K562 (cell line): ENCODE data around the gene GGNBP2. TPM values are rescaled to one million over a fixed set of nuclear protein-coding genes. Genes with fewer than 3 reads are reported as not detected.

ENCODE experiments used
- BRCA1 ChIP-seq, 2 experiments: fragments of 450-650 bp in 1 of 2; sonication (generic) in 1 of 2; formaldehyde crosslinking in 1 of 2; IDR thresholded peaks; 2 replicates each; pipeline versions ENCODE4 v1.5.0 to v1.6.1; 2017 to 2020; ENCODE audit warnings: mild to moderate bottlenecking in 1 of 2, missing genetic modification reagents in 1 of 2
- CTBP1 ChIP-seq: fragments of 450-650 bp; IDR thresholded peaks from 2 replicates; pipeline ENCODE4 v1.6.1; 2016; ENCODE audit warnings: borderline replicate concordance
- FOSL1 ChIP-seq: fragments of 200-800 bp; sonication (Bioruptor generic); conservative IDR thresholded peaks from 2 replicates; pipeline ENCODE4 v1.6.1; 2016; ENCODE audit warnings: missing genetic modification characterization, missing compliant biosample characterization
- FOXJ3 ChIP-seq: sonication (generic); formaldehyde crosslinking; IDR thresholded peaks from 2 replicates; pipeline ENCODE4 v1.4.0; 2020; ENCODE audit warnings: mild to moderate bottlenecking, missing genetic modification reagents
- MAZ ChIP-seq, 2 experiments: fragments of 450-650 bp in 1 of 2; sonication (generic) in 1 of 2; formaldehyde crosslinking; IDR thresholded peaks in 1 of 2; conservative IDR thresholded peaks in 1 of 2; 2 replicates each; pipeline versions ENCODE4 v1.4.0 to v1.5.0; 2020; ENCODE audit warnings: mild to moderate bottlenecking in 1 of 2, missing genetic modification reagents in 1 of 2
- NONO ChIP-seq, 2 experiments: fragments of 200-400 bp in 1 of 2; fragments of 450-650 bp in 1 of 2; formaldehyde crosslinking in 1 of 2; IDR thresholded peaks; 2 replicates each; pipeline ENCODE4 v1.6.1; 2017; ENCODE audit warnings: low read depth in 2 of 2, mild to moderate bottlenecking in 2 of 2, moderate library complexity in 2 of 2, low read length in 1 of 2
- NR2C2 ChIP-seq, 2 experiments: fragments of 200-800 bp in 1 of 2; sonication (Bioruptor generic) in 1 of 2; sonication (generic) in 1 of 2; formaldehyde crosslinking in 1 of 2; IDR thresholded peaks; 2 replicates each; pipeline versions ENCODE4 v1.6.1 to v1.8.0; 2016 to 2022; ENCODE audit warnings: mild to moderate bottlenecking in 1 of 2, missing compliant biosample characterization in 1 of 2, missing genetic modification characterization in 1 of 2, missing genetic modification reagents in 1 of 2
- NR2F6 ChIP-seq: fragments of 450-650 bp; formaldehyde crosslinking; IDR thresholded peaks from 2 replicates; pipeline ENCODE4 v1.4.0; 2020; ENCODE audit warnings: mild to moderate bottlenecking
- POLR2AphosphoS2 ChIP-seq: IDR thresholded peaks from 2 replicates; pipeline ENCODE4 v1.6.1; 2012; ENCODE audit warnings: low read length, improper control_type of control experiment
- ZBTB8A ChIP-seq: fragments of 450-650 bp; IDR thresholded peaks from 2 replicates; pipeline ENCODE4 v1.6.1; 2018; ENCODE audit warnings: mild to moderate bottlenecking, moderate library complexity; ENCODE audit not compliant: partially characterized antibody
- polyA plus RNA-seq, 8 experiments: library from polyadenylated mRNA; depleted of rRNA in 4 of 8; stranded (reverse) in 5 of 8; unstranded in 3 of 8; fragments of >200 nt; fragmentation: Nextera tagmentation in 2 of 8; fragmentation: Illumina TruSeq in 1 of 8; extraction: Ambion mirVana in 2 of 8; extraction: Trizol in 1 of 8; gene quantifications; 2 replicates each; pipeline versions ENCODE4 v1.2.1 to v1.2.3, GENCODE V29; 2011 to 2014; ENCODE audit warnings: inconsistent platforms in 1 of 8, missing spikeins in 1 of 8
- total RNA-seq, 7 experiments: library from RNA; depleted of rRNA in 6 of 7; stranded (reverse); fragments of >200 nt in 6 of 7; fragmentation: Illumina TruSeq in 2 of 7; extraction: Trizol in 2 of 7; gene quantifications; 2 replicates each; pipeline versions ENCODE4 v1.2.1 to v1.2.3, GENCODE V29; 2011 to 2021; ENCODE audit warnings: low replicate concordance in 1 of 7
- TF ChIP-seq, protein P1 (sequence below): fragments of 250-450 bp; sonication (Bioruptor Pico); IDR thresholded peaks from 2 replicates; pipeline ENCODE4 v1.4.0; 2020; ENCODE audit warnings: mild to moderate bottlenecking, moderate library complexity
- TF ChIP-seq, protein P2 (sequence below), 2 experiments: IDR thresholded peaks; 2 replicates each; pipeline ENCODE4 v1.6.1; 2011; ENCODE audit warnings: borderline replicate concordance in 1 of 2, control low read depth in 1 of 2, low read depth in 1 of 2, low read length in 1 of 2, mild to moderate bottlenecking in 1 of 2, mixed read lengths in 1 of 2, moderate library complexity in 1 of 2; ENCODE audit not compliant: insufficient read depth in 1 of 2, insufficient read length in 1 of 2, poor library complexity in 1 of 2, severe bottlenecking in 1 of 2; ENCODE audit errors: extremely low read depth in 1 of 2
- TF ChIP-seq, protein P3 (sequence below): fragments of 450-650 bp; IDR thresholded peaks from 2 replicates; pipeline ENCODE4 v1.6.1; 2017; ENCODE audit warnings: mild to moderate bottlenecking, moderate library complexity
- TF ChIP-seq, protein P4 (sequence below), 2 experiments: fragments of 450-650 bp; conservative IDR thresholded peaks; 2 replicates each; pipeline ENCODE4 v1.6.1; 2017; ENCODE audit warnings: mild to moderate bottlenecking in 2 of 2, moderate library complexity in 2 of 2
- TF ChIP-seq, protein P5 (sequence below): sonication (generic); formaldehyde crosslinking; IDR thresholded peaks from 2 replicates; pipeline ENCODE4 v1.8.1; 2023; ENCODE audit warnings: mild to moderate bottlenecking, missing genetic modification reagents

GGNBP2 gene
- total and polyA plus RNA-seq, 9 of the 15 experiments (the other 6 are each of a cell fraction or from before 2014, with no cell fraction given) = 35.7 to 96.6 (median 64.1) TPM

DNA sequence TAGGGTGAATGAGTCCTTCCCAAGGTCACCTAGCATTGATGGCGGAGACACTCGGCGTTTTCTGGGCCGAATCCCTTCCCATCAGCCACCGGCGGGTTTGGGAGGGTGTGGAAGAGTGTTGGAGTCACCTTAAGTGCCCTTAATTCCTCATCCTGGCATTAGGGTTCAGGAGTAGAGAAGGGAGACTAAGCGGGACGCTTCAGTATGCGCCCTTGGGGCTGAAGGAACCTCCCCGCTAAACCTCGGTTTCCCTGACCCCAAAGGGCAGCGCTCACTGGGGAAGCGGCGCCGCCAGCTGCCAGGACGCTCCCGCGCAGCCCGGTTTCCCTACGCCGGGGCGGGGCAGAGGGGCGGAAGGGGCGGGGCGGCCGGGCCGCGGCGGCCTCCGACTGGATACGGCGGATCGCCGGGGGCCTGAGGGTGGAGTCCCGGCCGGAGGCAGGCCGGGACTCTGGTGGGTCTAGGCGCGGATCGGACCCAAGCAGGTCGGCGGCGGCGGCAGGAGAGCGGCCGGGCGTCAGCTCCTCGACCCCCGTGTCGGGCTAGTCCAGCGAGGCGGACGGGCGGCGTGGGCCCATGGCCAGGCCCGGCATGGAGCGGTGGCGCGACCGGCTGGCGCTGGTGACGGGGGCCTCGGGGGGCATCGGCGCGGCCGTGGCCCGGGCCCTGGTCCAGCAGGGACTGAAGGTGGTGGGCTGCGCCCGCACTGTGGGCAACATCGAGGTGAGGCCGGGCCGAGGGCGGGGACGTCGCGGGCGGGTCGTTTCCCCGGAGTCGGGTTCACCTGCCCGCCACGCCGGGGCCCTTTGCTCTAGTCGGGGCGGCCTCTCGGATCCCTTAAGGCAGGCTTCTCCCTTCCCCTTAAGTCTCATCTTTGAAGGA, 47.0 kb downstream of the GGNBP2 start, which contains the start of gene DHRS11 (continued):
- TF ChIP-seq, protein P1, sequence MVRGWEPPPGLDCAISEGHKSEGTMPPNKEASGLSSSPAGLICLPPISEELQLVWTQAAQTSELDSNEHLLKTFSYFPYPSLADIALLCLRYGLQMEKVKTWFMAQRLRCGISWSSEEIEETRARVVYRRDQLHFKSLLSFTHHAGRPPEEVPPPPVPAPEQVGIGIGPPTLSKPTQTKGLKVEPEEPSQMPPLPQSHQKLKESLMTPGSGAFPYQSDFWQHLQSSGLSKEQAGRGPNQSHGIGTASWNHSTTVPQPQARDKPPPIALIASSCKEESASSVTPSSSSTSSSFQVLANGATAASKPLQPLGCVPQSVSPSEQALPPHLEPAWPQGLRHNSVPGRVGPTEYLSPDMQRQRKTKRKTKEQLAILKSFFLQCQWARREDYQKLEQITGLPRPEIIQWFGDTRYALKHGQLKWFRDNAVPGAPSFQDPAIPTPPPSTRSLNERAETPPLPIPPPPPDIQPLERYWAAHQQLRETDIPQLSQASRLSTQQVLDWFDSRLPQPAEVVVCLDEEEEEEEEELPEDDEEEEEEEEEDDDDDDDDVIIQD (CRISPR knock-in tag) = no peak
- TF ChIP-seq POLR2AphosphoS2 (peak; percentile 68; the same call in 1 of the 2 replicates), NR2F6 (CRISPR knock-in tag) (0 out of 2 replicates have a peak, but pooled peaks have one; percentile 60), MAZ (CRISPR knock-in tag; conservative IDR thresholded peaks at IDR 0.05 in 1 of 2, IDR thresholded peaks at IDR 0.05 in 1 of 2) (peak; percentile 57 to 60), FOXJ3 (CRISPR knock-in tag) (no peak), BRCA1 (IDR thresholded peaks at IDR 0.05) (no peak), BRCA1 (CRISPR knock-in tag; IDR thresholded peaks at IDR 0.05) (no peak), NR2C2 (CRISPR knock-in tag; IDR thresholded peaks at IDR 0.05) (no peak), NR2C2 (tag; IDR thresholded peaks at IDR 0.05) (peak; percentile 62), NONO (IDR thresholded peaks at IDR 0.05; ENCODE audit: low read depth in 2 of 2, low read length in 1 of 2) (peak; percentile 38 to 64; a peak in 2 of 4 replicates), FOSL1 (tag) (no peak), CTBP1 (0 out of 2 replicates have a peak, but pooled peaks have one; percentile 38), ZBTB8A (no peak)
- TF ChIP-seq, protein P2, sequence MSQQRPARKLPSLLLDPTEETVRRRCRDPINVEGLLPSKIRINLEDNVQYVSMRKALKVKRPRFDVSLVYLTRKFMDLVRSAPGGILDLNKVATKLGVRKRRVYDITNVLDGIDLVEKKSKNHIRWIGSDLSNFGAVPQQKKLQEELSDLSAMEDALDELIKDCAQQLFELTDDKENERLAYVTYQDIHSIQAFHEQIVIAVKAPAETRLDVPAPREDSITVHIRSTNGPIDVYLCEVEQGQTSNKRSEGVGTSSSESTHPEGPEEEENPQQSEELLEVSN (IDR thresholded peaks at IDR 0.05; ENCODE audit: borderline replicate concordance in 1 of 2, extremely low read depth in 1 of 2, insufficient read depth in 1 of 2, insufficient read length in 1 of 2, low read depth in 1 of 2, low read length in 1 of 2, poor library complexity in 1 of 2, severe bottlenecking in 1 of 2) = peak; percentile 23 to 74
- TF ChIP-seq, protein P3, sequence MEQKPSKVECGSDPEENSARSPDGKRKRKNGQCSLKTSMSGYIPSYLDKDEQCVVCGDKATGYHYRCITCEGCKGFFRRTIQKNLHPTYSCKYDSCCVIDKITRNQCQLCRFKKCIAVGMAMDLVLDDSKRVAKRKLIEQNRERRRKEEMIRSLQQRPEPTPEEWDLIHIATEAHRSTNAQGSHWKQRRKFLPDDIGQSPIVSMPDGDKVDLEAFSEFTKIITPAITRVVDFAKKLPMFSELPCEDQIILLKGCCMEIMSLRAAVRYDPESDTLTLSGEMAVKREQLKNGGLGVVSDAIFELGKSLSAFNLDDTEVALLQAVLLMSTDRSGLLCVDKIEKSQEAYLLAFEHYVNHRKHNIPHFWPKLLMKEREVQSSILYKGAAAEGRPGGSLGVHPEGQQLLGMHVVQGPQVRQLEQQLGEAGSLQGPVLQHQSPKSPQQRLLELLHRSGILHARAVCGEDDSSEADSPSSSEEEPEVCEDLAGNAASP = no peak; the same call in 1 of the 2 replicates
- TF ChIP-seq, protein P4, sequence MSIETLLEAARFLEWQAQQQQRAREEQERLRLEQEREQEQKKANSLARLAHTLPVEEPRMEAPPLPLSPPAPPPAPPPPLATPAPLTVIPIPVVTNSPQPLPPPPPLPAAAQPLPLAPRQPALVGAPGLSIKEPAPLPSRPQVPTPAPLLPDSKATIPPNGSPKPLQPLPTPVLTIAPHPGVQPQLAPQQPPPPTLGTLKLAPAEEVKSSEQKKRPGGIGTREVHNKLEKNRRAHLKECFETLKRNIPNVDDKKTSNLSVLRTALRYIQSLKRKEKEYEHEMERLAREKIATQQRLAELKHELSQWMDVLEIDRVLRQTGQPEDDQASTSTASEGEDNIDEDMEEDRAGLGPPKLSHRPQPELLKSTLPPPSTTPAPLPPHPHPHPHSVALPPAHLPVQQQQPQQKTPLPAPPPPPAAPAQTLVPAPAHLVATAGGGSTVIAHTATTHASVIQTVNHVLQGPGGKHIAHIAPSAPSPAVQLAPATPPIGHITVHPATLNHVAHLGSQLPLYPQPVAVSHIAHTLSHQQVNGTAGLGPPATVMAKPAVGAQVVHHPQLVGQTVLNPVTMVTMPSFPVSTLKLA (conservative IDR thresholded peaks at IDR 0.05) = peak in 1 of 2 experiments; percentile 9; a peak in 1 of 4 replicates
- TF ChIP-seq, protein P5, sequence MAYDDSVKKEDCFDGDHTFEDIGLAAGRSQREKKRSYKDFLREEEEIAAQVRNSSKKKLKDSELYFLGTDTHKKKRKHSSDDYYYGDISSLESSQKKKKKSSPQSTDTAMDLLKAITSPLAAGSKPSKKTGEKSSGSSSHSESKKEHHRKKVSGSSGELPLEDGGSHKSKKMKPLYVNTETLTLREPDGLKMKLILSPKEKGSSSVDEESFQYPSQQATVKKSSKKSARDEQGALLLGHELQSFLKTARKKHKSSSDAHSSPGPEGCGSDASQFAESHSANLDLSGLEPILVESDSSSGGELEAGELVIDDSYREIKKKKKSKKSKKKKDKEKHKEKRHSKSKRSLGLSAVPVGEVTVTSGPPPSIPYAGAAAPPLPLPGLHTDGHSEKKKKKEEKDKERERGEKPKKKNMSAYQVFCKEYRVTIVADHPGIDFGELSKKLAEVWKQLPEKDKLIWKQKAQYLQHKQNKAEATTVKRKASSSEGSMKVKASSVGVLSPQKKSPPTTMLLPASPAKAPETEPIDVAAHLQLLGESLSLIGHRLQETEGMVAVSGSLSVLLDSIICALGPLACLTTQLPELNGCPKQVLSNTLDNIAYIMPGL (CRISPR knock-in tag) = no peak
